ENCODE measurements around the gene DNAH17.

The DNAH17 gene

GRCh38 chr17:78541488-78542206 lies 35.5 kb downstream of the DNAH17 start:
- no peak overlapping the region for H3K4me3 ChIP-seq (ENCODE audit: low read length)
- no peaks in the 10 kb centered on the region for H3K27me3 ChIP-seq (ENCODE audit: insufficient read depth, low read length)

GRCh38 chr17:78539781-78540180 lies 37.4 kb downstream of the DNAH17 start:
- Histone ChIP-seq H3K36me3 (ENCODE audit: insufficient read depth, low read length) (no peaks in the 10 kb centered on the region), H3K4me1 (ENCODE audit: insufficient read depth, low read length) (no peaks in the 10 kb centered on the region), H3K9me3 (ENCODE audit: low read length) (peaks cover 2% of the 10 kb centered on the region), H3K27me3 (ENCODE audit: insufficient read depth, low read length) (no peaks in the 10 kb centered on the region), H2AFZ (ENCODE audit: low read depth, low read length) (no peak overlapping the region), H3K4me3 (ENCODE audit: low read length) (no peak overlapping the region)

More at GRCh38 chr17:78541488-78542206, 35.5 kb downstream of the DNAH17 start:
- H3K4me1 ChIP-seq (ENCODE audit: insufficient read depth, low read length) = no peaks in the 10 kb centered on the region
- H3K9me3 ChIP-seq (ENCODE audit: low read length) = peaks cover 2% of the 10 kb centered on the region
- no peak overlapping the region for H2AFZ ChIP-seq (ENCODE audit: low read depth, low read length)
- no peaks in the 10 kb centered on the region for H3K36me3 ChIP-seq (ENCODE audit: insufficient read depth, low read length)

DNA sequence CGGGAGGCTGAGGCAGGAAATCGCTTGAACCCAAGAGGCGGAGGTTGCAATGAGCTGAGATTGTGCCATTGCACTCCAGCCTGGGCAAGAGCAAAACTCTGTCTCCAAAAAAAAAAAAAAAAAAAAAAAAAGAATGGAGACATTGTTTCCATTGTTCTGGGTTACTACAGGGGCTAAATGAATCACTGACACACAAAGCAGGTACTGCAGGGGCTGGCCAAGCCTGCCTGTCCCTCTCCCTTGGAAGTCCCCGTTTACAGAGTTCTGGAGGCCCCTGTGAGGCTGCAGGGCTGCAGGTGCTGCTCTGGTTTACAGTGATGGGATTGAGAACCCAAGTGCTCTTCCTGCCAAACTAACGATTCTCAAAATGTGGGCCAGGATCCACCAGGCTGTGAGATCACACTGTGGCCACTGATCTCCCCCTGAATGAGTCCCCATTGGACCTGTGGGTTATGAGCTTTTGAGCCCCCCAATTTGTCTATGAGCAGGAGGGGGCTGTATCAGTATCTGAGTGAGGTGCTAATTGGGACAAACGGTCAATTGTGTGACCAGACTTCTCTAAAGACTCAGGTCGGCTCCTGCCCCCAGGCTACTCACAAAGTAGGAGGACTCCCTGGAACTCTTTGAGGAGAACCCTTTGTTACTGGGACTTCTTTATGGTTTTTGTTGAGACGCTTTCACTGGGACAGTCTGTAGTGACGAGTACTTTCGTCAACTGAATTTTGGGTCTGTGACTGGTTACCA lies 39.0 kb downstream of the DNAH17 start:
- no peaks in the 10 kb centered on the region for H3K4me1 ChIP-seq (ENCODE audit: insufficient read depth, low read length)
- H2AFZ ChIP-seq (ENCODE audit: low read depth, low read length) = no peak overlapping the region
- peaks cover 2% of the 10 kb centered on the region for H3K9me3 ChIP-seq (ENCODE audit: low read length)
- no peaks in the 10 kb centered on the region for H3K27me3 ChIP-seq (ENCODE audit: insufficient read depth, low read length)
- no peaks in the 10 kb centered on the region for H3K36me3 ChIP-seq (ENCODE audit: insufficient read depth, low read length)
- no peak overlapping the region for H3K4me3 ChIP-seq (ENCODE audit: low read length)

- H3K27me3 ChIP-seq (ENCODE audit: insufficient read depth, low read length) = no peaks in the 10 kb centered on the region
- no peaks in the 10 kb centered on the region for H3K36me3 ChIP-seq (ENCODE audit: insufficient read depth, low read length)
- H3K4me1 ChIP-seq (ENCODE audit: insufficient read depth, low read length) = no peaks in the 10 kb centered on the region
- H3K9me3 ChIP-seq (ENCODE audit: low read length) = peaks cover 2% of the 10 kb centered on the region
- no peak overlapping the region for H3K4me3 ChIP-seq (ENCODE audit: low read length)
- no peak overlapping the region for H2AFZ ChIP-seq (ENCODE audit: low read depth, low read length)
These were observed 39.9 kb downstream of the DNAH17 start for GRCh38 chr17:78537217-78537860.

- Histone ChIP-seq H3K36me3 (ENCODE audit: insufficient read depth, low read length) (no peaks in the 10 kb centered on the region), H3K4me3 (ENCODE audit: low read length) (no peak overlapping the region), H3K4me1 (ENCODE audit: insufficient read depth, low read length) (no peaks in the 10 kb centered on the region), H3K27me3 (ENCODE audit: insufficient read depth, low read length) (no peaks in the 10 kb centered on the region), H2AFZ (ENCODE audit: low read depth, low read length) (no peak overlapping the region), H3K9me3 (ENCODE audit: low read length) (peaks cover 2% of the 10 kb centered on the region)
These were observed 41.7 kb downstream of the DNAH17 start for GRCh38 chr17:78535273-78536197.

- H3K9me3 ChIP-seq (ENCODE audit: low read length) = peaks cover 2% of the 10 kb centered on the region
- H2AFZ ChIP-seq (ENCODE audit: low read depth, low read length) = no peak overlapping the region
- H3K4me1 ChIP-seq (ENCODE audit: insufficient read depth, low read length) = no peaks in the 10 kb centered on the region
- H3K27me3 ChIP-seq (ENCODE audit: insufficient read depth, low read length) = no peaks in the 10 kb centered on the region
- no peaks in the 10 kb centered on the region for H3K36me3 ChIP-seq (ENCODE audit: insufficient read depth, low read length)
- H3K4me3 ChIP-seq (ENCODE audit: low read length) = no peak overlapping the region
These were observed 42.5 kb downstream of the DNAH17 start for GRCh38 chr17:78534492-78535272.

GRCh38 chr17:78532922-78533640 lies 44.1 kb downstream of the DNAH17 start:
- Histone ChIP-seq H3K36me3 (ENCODE audit: insufficient read depth, low read length) (no peaks in the 10 kb centered on the region), H3K9me3 (ENCODE audit: low read length) (peaks cover 2% of the 10 kb centered on the region), H2AFZ (ENCODE audit: low read depth, low read length) (no peak overlapping the region), H3K27me3 (ENCODE audit: insufficient read depth, low read length) (no peaks in the 10 kb centered on the region), H3K4me1 (ENCODE audit: insufficient read depth, low read length) (no peaks in the 10 kb centered on the region), H3K4me3 (ENCODE audit: low read length) (no peak overlapping the region)

GRCh38 chr17:78532311-78532710 lies 44.9 kb downstream of the DNAH17 start:
- no peak overlapping the region for H3K4me3 ChIP-seq (ENCODE audit: low read length)
- no peaks in the 10 kb centered on the region for H3K4me1 ChIP-seq (ENCODE audit: insufficient read depth, low read length)
- no peaks in the 10 kb centered on the region for H3K36me3 ChIP-seq (ENCODE audit: insufficient read depth, low read length)
- no peak overlapping the region for H2AFZ ChIP-seq (ENCODE audit: low read depth, low read length)
- no peaks in the 10 kb centered on the region for H3K27me3 ChIP-seq (ENCODE audit: insufficient read depth, low read length)
- H3K9me3 ChIP-seq (ENCODE audit: low read length) = peaks cover 2% of the 10 kb centered on the region

GRCh38 chr17:78530675-78531074 lies 46.5 kb downstream of the DNAH17 start:
- Histone ChIP-seq H3K4me3 (ENCODE audit: low read length) (no peak overlapping the region), H3K27me3 (ENCODE audit: insufficient read depth, low read length) (no peaks in the 10 kb centered on the region), H3K36me3 (ENCODE audit: insufficient read depth, low read length) (no peaks in the 10 kb centered on the region), H2AFZ (ENCODE audit: low read depth, low read length) (no peak overlapping the region), H3K9me3 (ENCODE audit: low read length) (no peaks in the 10 kb centered on the region), H3K4me1 (ENCODE audit: insufficient read depth, low read length) (no peaks in the 10 kb centered on the region)

DNA sequence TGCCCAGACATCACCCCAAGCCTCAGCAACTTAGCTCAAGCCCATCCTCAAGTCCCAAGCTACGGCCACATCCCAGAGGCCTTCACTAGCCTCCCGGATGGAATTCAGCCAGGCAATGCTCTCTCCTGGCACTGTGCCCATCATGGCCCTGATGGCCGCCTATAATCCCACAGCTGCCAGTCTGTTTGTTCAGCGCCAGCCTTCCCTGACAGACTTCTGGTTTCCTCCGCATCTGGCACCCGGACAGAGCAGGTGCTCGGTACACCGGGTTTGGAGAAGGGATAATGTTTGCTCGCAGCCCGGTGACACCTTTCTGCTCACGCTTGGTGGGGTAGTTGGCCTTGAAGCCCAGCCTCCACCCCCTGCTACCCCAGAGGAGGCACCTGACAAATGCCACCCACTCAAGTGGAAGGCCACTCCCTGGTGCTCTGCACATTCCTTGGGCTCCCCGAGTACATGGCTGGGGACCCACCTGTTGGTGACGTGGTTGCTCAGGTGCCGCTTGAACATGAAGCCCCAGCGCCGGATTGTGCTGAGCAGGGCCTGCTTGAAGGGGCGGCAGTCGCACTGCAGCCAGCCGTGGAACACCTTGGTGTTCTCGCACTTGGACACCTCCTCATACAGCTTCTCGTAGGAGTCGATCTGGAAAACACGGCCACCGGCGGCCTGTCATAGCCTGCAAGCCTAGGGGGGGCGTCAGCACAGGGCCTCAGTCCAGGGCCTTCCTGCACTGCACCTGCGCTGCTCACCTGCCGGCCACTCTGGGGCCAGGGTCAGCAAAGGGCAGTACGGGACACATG lies 47.1 kb downstream of the DNAH17 start:
- H3K9me3 ChIP-seq (ENCODE audit: low read length) = no peaks in the 10 kb centered on the region
- no peaks in the 10 kb centered on the region for H3K36me3 ChIP-seq (ENCODE audit: insufficient read depth, low read length)
- H3K4me1 ChIP-seq (ENCODE audit: insufficient read depth, low read length) = no peaks in the 10 kb centered on the region
- no peak overlapping the region for H3K4me3 ChIP-seq (ENCODE audit: low read length)
- H3K27me3 ChIP-seq (ENCODE audit: insufficient read depth, low read length) = no peaks in the 10 kb centered on the region
- no peak overlapping the region for H2AFZ ChIP-seq (ENCODE audit: low read depth, low read length)

GRCh38 chr17:78529251-78529650 lies 47.9 kb downstream of the DNAH17 start:
- Histone ChIP-seq H3K9me3 (ENCODE audit: low read length) (no peaks in the 10 kb centered on the region), H3K27me3 (ENCODE audit: insufficient read depth, low read length) (no peaks in the 10 kb centered on the region), H3K4me3 (ENCODE audit: low read length) (no peak overlapping the region), H3K36me3 (ENCODE audit: insufficient read depth, low read length) (no peaks in the 10 kb centered on the region), H3K4me1 (ENCODE audit: insufficient read depth, low read length) (no peaks in the 10 kb centered on the region), H2AFZ (ENCODE audit: low read depth, low read length) (no peak overlapping the region)
